ENCODE results near the gene DNAJC5G. TPM values are rescaled to one million over a fixed set of nuclear protein-coding genes. Genes with fewer than 3 reads are reported as not detected.

DNAJC5G gene
- total and polyA plus RNA-seq, 2 donors (not counting 3 experiments of a cell fraction or from before 2014, with no cell fraction given), result 0.77 to 1.4 TPM

DNA sequence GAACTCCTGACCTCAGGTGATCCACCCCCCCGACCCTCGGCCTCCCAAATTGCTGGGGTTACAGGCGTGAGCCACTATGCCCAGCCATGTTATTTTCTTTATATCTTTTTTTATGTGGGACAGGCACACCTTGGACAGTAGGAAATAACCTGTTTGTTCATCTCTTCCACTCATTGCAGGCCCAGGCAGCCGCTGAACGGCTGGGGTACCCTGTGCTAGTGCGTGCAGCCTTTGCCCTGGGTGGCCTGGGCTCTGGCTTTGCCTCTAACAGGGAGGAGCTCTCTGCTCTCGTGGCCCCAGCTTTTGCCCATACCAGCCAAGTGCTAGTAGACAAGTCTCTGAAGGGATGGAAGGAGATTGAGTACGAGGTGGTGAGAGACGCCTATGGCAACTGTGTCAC, 49.7 kb upstream of the DNAJC5G start:
- FAIRE-seq, result no peak
- no peak overlapping the region for H3K4me3 ChIP-seq (replicated peaks in 1 of 3; ENCODE audit: insufficient read depth in 1 of 3, low read depth in 1 of 3, low read length in 3 of 3)
- no peaks in the 10 kb centered on the region for H3K9me3 ChIP-seq (replicated peaks; ENCODE audit: control insufficient read depth, insufficient read depth, low read length)
- H3K27ac ChIP-seq (ENCODE audit: insufficient read depth, low read depth, low read length), result no peak overlapping the region
- CTCF ChIA-PET, result interaction anchor here (1.9 kb wide), 1 partner anchor 54 kb away, joined by 7 read pairs; no protein-coding TSS in a partner anchor
- no peaks in the 10 kb centered on the region for H4K20me1 ChIP-seq (replicated peaks; ENCODE audit: control insufficient read depth, extremely low read depth, insufficient read depth, low read length)
- no TSS peak for BruUV-seq (replicated peaks)
- dilution Hi-C loops (cut with MboI; ENCODE audit: extremely low pct_ligation_motif_present, low sequenced_read_pairs), result no loop called here
- no peak overlapping the region for H3K4me2 ChIP-seq (ENCODE audit: insufficient read depth, low read length)
- no peak for DNase-seq (ENCODE audit: low read depth, low spot score)
- intact Hi-C loops (cut with micrococcal nuclease), result no loop called here
- TF ChIP-seq EZH2 (IDR thresholded peaks at IDR 0.05; ENCODE audit: borderline replicate concordance, low read depth, low read length, severe bottlenecking) (no peak), MAX (IDR thresholded peaks at IDR 0.05; ENCODE audit: insufficient read depth, insufficient read length) (no peak)
- H3K4me1 ChIP-seq (ENCODE audit: control insufficient read depth, extremely low read depth, insufficient read depth, low read length), result no peaks in the 10 kb centered on the region
- no peaks in the 10 kb centered on the region for H3K79me2 ChIP-seq (ENCODE audit: control insufficient read depth, insufficient read depth, low read length)
- no peak overlapping the region for H3K9ac ChIP-seq (replicated peaks; ENCODE audit: extremely low read depth, insufficient read depth, low read length)
- H3K27me3 ChIP-seq (ENCODE audit: control insufficient read depth in 2 of 2, insufficient read depth in 2 of 2, low read length in 2 of 2), result no peaks in the 10 kb centered on the region
- no peak overlapping the region for H2AFZ ChIP-seq (ENCODE audit: low read depth, low read length)
- POLR2A ChIA-PET, result no interaction called here
- peaks cover 33 to 39% of the 10 kb centered on the region in 2 experiments for H3K36me3 ChIP-seq (ENCODE audit: control insufficient read depth in 2 of 2, extremely low read depth in 1 of 2, insufficient read depth in 2 of 2, low read length in 2 of 2)
- no peaks in the 10 kb centered on the region for H3K9me1 ChIP-seq (replicated peaks; ENCODE audit: control insufficient read depth, extremely low read depth, insufficient read depth, low read length)

GRCh38 chr2:27227501-27227900, 47.7 kb upstream of the DNAJC5G start:
- dilution Hi-C loops (cut with MboI; ENCODE audit: extremely low pct_ligation_motif_present, low sequenced_read_pairs), result no loop called here
- CTCF ChIA-PET, result interaction anchor here (1.4 to 1.9 kb wide), 2 partner anchors 8 to 52 kb away, joined by 4 to 7 read pairs; no protein-coding TSS in a partner anchor

More at GRCh38 chr2:27227501-27227900, 47.7 kb upstream of the DNAJC5G start:
- Histone ChIP-seq H3K27ac (ENCODE audit: insufficient read depth, low read depth, low read length) (no peak overlapping the region), H3K4me1 (ENCODE audit: control insufficient read depth, extremely low read depth, insufficient read depth, low read length) (no peaks in the 10 kb centered on the region), H4K20me1 (replicated peaks; ENCODE audit: control insufficient read depth, extremely low read depth, insufficient read depth, low read length) (no peaks in the 10 kb centered on the region), H3K9me3 (replicated peaks; ENCODE audit: control insufficient read depth, insufficient read depth, low read length) (no peaks in the 10 kb centered on the region), H3K79me2 (ENCODE audit: control insufficient read depth, insufficient read depth, low read length) (no peaks in the 10 kb centered on the region), H3K36me3 (ENCODE audit: control insufficient read depth in 2 of 2, extremely low read depth in 1 of 2, insufficient read depth in 2 of 2, low read length in 2 of 2) (peaks cover 34 to 46% of the 10 kb centered on the region in 2 experiments), H2AFZ (ENCODE audit: low read depth, low read length) (no peak overlapping the region), H3K9me1 (replicated peaks; ENCODE audit: control insufficient read depth, extremely low read depth, insufficient read depth, low read length) (no peaks in the 10 kb centered on the region), H3K9ac (replicated peaks; ENCODE audit: extremely low read depth, insufficient read depth, low read length) (no peak overlapping the region), H3K4me3 (replicated peaks in 1 of 3; ENCODE audit: insufficient read depth in 1 of 3, low read depth in 1 of 3, low read length in 3 of 3) (no peak overlapping the region), H3K4me2 (ENCODE audit: insufficient read depth, low read length) (no peak overlapping the region), H3K27me3 (ENCODE audit: control insufficient read depth in 2 of 2, insufficient read depth in 2 of 2, low read length in 2 of 2) (no peaks in the 10 kb centered on the region)
- DNase-seq (ENCODE audit: low read depth, low spot score), result no peak
- no TSS peak for BruUV-seq (replicated peaks)
- TF ChIP-seq, protein P1, sequence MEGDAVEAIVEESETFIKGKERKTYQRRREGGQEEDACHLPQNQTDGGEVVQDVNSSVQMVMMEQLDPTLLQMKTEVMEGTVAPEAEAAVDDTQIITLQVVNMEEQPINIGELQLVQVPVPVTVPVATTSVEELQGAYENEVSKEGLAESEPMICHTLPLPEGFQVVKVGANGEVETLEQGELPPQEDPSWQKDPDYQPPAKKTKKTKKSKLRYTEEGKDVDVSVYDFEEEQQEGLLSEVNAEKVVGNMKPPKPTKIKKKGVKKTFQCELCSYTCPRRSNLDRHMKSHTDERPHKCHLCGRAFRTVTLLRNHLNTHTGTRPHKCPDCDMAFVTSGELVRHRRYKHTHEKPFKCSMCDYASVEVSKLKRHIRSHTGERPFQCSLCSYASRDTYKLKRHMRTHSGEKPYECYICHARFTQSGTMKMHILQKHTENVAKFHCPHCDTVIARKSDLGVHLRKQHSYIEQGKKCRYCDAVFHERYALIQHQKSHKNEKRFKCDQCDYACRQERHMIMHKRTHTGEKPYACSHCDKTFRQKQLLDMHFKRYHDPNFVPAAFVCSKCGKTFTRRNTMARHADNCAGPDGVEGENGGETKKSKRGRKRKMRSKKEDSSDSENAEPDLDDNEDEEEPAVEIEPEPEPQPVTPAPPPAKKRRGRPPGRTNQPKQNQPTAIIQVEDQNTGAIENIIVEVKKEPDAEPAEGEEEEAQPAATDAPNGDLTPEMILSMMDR (IDR thresholded peaks at IDR 0.05; ENCODE audit: extremely low read depth in 1 of 2, insufficient read depth in 1 of 2, low read depth in 1 of 2, low read length in 2 of 2), result no peak
- TF ChIP-seq FOS (IDR thresholded peaks at IDR 0.05; ENCODE audit: borderline replicate concordance, insufficient read depth, low read length), result no peak
- intact Hi-C loops (cut with micrococcal nuclease), result no loop called here
- FAIRE-seq, result no peak
- POLR2A ChIA-PET, result no interaction called here

Measured in endothelial cell of umbilical vein (primary cell).